ENCODE results near the gene NGF.
"Not testable (repeated sequence)": the region's sequence is repeated elsewhere in the genome, so short reads cannot be mapped to it uniquely, and the experiment has no call there.

Gene NGF

DNA sequence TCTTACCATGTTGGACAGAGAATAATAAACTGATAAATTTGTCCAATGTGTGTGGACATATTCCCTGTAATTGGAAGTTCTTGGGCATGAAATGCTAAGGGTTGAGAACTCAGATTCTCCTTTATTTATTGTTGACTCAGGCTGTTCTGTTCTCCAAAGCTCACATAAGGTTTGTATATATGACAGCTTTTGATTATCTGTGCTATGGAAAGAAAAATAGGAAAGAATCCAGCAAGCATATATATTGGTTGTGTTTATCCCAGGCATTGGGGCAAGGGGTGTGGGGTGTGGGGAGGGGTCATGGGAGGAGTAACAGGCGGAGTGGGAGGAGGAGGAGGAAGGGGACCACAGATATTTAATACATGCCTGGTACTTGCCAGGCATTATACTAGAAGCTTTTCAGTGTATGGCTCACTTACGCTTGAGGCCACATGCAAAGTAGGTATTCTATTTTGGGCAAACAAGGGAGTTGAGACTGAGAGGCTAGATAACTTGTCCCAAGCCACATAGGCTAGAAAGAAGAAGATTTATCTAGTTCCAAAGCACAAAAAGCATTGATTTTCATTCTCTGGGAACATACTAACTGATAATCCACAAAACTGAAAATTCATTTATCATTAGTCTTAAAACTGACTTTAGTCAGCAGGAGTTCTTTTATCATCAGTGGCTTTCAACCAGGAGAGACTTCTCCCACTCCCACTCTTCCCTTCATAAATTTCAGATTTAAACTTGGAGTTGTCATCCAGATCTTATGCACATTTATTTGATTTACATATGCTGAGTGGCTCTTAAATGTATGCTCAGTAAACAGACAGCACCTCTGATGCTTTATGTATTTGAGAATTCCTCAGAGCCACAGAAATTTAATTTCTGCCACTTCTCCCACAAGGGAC is 27.2 kb downstream of the NGF start:
- no peak for DNase-seq (ENCODE audit: low read depth, low spot score)

DNA sequence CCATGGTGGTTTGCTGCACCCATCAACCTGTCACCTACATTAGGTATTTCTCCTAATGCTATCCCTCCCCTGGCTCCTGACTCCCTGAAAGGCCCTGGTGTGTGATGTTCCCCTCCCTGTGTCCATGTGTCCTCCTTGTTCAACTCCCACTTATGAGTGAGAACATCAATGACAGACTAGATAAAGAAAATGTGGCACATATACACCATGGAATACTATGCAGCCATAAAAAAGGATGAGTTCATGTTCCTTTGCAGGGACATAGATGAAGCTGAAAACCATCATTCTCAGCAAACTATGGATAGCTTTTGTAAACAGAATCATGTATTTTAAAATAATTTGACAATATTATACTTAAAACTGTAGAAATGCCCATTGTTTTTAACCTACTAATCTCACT is 28.5 kb downstream of the NGF start:
- DNase-seq (ENCODE audit: low read depth, low spot score), result not testable (repeated sequence)

DNA sequence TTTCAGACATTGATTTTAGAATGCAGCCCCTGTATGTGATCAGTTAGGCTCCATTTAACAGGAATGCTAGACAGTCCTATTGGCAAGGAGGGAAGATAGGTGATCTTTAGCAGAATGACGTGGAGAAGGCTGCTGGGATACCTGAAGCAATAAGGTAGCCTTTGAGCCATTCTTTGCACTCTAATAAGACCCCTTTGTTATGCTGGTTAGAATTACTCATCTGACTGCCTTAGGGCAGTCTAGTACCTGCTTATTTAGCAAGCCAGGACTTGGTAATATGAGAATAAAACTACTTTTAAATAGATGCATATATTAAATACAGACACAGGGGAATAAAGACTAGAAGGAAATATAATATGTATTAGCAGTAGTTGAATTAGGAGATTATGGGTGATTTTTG is 29.1 kb downstream of the NGF start:
- DNase-seq (ENCODE audit: low read depth, low spot score), result no peak

DNA sequence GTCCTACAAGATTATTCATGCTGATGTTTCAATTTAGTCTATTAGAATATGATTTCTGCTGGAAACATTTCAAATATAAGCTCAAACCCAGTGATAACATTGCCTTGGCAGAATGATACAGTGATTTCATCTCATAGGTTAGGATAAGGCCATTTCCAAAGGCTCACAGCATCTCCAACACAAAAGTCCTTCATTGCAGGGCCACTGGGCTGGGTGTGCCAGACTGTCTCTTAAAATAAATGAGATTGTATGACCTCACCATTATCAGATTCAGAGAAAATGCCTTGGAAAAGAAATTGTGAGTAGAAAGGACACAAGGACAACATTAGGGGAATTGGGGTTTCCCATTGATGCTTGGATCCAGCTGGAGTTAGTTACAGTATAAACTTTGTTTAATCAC is 30.4 kb downstream of the NGF start:
- DNase-seq (ENCODE audit: low read depth, low spot score), result no peak

DNA sequence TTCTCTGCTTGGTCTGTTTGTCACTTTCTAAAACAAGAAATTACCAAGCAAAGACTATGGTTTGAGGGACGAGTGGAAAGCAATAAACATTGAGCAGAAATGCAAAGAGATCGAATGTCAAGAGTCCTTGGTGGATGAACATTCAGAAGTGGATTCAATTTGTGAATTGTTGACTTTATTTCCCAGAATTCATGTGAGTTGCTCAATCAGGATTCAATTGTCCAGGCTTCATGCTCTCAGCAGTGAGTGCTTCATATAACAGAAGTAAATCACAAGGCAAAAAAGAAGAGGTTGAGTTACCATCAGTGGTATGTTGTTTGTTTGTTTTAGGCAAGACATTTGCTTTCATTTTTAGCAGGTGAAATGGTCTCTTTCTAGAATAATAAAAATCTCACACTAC is 31.9 kb downstream of the NGF start:
- DNase-seq (ENCODE audit: low read depth, low spot score), result no peak

DNA sequence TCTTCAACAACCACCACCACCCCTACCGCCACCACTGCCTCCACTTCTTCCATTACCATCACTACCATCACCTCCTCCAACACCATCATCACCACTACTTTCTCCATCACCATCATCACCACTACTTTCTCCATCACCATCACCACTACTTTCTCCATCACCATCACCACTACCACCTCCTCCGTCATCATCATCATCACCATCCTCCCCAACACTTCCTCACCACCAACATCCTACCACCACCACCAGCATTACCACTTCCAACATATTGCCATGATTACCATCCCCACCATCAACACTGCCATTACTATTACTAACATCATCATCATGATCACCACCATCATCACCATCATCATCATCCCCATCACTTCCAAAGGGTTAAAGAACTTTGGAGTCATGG is 34.7 kb downstream of the NGF start:
- no peak for DNase-seq (ENCODE audit: low read depth, low spot score)

DNA sequence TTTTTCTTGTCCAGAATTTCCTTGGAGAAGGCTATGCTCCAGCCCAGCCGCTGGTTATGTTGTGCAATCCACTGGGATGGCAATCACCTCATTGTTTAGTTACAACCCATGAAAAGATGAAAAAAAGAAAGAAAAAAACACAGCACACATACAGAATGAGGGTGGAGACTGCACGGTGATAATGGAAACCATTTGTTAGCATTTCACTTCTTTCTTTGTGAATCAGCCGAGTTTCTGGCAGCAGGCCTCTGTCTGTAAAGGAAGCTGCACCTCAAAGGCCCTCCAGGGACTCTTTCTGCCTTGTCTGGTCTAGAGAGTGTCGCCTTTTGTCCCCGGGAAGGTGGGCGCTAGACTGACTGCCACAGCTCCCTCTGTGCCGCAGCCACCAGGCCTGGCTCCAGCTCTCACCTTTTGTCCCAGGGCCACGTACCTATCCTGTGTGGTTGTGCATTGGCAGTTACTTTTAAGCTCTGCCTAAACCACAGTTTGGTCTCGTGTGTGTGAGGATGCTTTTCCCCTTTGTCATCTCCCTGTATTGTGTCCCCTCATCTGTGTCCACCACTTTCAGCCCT is 35.6 kb downstream of the NGF start:
- peak; percentile 61 for DNase-seq (ENCODE audit: low read depth, low spot score)

DNA sequence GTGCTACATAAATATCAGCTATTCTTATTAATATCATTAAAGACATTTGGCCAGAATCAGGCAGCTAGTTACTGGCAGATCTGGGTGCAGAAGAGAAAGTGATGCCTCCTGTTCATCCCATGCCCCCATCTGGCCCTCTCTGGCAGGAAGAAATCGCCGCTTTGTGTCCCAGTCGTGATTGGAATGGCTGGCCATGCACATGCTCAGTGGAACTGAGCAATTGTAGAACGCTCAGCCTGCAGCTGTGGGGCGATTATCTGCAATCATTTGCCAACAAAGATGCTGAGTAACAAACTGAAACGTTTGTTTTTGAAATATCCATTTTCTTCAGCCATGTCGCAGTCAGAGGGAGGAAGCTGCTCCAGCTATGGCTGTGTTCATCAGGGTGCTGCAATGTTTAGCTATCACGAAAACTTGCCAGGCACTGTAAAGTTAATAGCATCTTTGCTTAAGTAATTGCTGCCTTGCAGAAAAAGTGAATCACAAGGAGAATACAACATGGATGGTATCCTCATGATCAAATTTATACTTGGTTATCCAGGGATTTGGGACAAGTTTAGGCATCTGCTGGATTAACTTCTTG is 36.5 kb downstream of the NGF start:
- no peak for DNase-seq (ENCODE audit: low read depth, low spot score)

DNA sequence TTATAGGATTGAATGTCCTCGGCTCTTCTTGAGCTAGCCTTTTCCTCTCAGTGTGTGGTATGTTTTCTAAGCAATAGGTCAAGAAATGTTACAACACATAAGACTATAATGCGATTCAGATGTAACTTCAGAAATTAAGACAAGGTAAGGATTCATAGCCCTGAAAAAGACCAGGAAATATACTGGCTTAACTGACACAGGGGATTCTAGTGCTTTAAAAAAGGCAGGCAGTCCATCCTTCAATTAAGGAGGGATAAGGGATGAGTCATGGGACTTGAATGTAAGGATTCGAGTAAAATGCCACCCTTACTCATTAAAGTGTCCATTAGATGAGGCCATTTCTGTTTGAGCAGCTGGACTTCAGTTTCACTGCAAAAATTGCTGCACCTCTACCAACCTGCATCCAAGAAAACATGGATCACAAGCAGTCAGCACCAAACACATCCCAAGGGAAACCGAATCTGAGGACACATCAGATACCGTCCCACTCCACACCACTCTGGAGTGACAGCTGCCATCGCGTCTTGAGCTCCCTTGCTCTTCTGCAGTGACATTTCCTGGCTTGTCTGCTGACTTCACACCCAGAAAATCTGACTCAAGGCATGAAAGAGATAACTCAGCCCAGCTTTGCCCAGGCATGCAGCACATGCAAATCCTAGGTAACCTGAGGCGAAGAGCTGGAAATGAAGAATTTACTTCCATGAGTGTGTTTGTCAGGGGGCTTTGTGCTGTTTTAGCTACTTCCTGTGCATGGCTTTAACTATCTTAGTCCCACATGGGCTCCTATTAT is 37.8 kb downstream of the NGF start:
- peak; percentile 29 for DNase-seq (ENCODE audit: low read depth, low spot score)

DNA sequence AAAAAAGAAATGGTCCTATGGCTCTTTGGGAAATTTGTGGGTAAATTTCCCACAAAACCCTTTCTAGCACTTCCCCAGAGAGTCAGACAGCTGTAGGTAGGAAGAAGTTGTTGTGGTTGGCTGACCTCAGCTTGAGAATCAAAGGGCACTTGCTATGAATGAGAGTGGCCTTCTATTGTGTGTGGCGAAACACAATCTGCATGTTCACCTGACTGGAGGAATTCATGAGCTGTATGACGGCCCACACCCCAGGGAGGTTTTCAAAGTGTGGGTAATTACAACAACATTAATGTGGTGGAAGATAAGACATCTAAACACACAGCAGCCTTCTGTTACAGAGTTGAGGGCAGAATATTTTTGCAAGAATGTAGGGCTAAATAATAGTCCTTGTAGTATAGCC is 38.8 kb downstream of the NGF start:
- peak; percentile 61 for DNase-seq (ENCODE audit: low read depth, low spot score)

DNA sequence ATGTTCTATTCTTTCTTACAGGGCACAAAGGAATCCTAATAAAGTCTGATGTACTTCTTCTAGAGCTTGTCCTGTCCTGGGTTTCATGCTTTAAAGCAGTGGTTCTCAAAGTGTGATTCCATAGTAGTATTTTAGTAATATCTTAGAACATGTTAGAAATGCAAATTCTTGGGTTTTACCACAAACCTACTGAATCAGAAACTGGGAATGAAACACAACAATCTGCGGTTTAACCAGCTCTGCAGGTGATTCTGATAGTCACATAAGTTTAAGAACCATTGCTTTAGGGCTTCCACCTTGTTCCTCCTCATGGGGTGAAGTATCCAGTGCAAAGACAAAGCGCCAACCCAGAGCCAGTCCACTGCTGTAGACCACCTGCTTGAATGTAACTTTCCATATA is 41.1 kb downstream of the NGF start:
- peak; percentile 74 for DNase-seq (ENCODE audit: low read depth, low spot score)

DNA sequence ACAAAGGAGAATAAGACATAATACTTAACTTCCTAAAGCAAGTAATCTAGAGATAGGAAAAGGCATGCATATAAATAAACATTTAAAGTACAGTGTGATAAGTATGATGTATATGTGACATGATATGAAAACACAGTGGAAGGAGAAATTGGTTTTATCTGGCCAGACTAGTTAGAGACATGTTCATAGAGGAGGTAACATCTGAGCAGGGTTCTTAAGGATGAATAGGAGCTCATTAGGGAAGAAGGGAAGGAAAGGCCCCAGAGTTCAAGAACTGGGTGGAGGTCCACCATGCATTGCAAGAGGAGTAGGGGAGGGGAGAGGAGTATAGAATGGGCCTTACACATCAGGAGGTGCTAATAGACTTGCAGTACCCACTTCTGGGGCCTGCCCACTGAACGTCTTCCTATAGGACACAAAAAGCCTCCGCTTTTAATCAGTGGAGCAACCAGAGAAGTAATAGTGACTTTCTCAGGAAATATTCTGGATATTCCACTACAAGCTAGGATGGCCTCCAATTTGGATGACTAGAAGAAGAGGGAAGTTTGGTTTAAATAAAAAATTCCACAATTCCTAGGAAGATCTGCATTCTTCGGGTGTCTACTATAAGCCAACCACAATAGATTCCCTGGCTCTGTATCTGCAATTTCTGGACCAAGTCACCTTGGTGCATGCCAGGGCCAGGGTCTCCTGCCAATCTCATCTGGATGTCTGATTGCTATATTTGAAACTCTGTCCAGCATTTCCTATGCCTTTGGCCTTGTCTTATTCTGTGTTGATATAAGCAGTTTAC is 41.9 kb downstream of the NGF start:
- DNase-seq (ENCODE audit: low read depth, low spot score), result peak; percentile 46

DNA sequence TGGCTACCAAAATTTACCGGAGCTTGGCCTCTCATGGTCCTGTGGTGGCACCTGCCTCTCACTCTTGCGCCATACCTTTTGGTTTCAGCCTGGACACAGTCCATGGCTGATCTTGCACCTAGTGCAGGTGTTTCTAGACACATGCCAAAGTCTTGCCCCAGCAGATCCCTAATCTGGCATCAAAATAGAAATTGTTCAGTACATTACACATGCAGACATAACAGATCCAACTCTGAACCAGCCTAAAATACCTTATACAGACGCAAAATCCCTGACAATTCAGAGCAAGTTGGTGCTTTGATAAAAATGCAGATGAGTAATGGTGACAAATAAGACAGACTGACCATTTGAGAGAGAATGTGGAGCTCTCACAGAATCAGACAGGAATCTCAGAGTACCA is 44.1 kb downstream of the NGF start:
- DNase-seq (ENCODE audit: low read depth, low spot score), result no peak

DNA sequence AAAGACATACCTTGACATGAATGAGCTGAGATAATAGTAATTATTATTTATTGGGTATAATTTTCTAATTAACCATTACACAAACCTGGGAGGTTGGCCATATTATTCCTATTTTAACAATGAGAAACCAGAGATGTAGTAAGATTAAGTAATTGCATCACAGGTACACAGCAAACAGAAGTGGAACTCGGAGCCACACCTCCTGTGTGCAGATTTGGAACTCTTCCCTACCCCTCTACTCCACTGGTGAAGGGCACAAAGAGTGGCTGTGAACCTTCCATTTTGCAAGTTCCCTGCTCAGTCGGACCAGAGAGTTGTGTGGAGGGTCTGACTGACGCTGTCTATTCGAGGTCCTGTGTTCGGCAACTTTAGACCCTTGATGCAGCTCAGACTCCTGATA is 45.0 kb downstream of the NGF start:
- no peak for DNase-seq (ENCODE audit: low read depth, low spot score)

DNA sequence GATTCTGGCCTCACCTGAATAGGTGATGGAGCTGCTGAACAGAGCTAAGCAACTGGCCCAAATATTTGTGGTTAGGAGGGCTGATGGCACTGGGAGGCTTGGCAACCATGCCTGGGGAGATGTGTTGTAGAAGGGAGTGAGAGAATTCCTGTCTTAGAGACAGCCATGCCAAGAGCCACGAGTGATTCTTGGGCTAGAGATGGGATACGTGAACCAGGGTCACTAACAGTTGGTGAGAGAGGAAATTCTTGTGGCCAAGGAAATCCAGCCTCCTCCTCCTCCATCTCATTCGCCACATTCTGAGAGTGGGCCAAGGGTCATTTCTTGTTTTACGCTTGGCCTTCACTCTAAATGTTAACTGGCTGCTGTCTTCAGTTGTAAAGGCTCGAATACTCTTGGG is 46.3 kb downstream of the NGF start:
- peak; percentile 41 for DNase-seq (ENCODE audit: low read depth, low spot score)

DNA sequence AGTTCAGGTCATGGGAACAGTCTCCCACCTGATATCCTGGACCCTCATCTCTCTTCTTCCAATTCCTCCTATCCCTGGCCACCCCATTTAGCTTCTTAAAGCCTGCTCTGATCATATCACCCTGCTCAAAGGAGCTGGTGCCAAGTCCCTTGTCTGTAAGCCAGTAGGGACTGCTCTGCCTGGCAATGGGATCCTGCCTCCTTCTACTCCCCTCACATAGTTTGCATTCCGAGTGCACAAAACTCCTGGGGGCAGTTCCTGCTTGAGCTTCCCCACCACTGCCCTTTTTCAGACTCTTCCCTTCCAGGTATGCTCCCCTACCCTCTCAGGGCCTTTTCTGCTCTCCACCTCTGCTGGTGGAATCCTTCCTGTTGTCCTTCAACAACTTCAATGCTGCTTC is 48.1 kb downstream of the NGF start:
- no peak for DNase-seq (ENCODE audit: low read depth, low spot score)

DNA sequence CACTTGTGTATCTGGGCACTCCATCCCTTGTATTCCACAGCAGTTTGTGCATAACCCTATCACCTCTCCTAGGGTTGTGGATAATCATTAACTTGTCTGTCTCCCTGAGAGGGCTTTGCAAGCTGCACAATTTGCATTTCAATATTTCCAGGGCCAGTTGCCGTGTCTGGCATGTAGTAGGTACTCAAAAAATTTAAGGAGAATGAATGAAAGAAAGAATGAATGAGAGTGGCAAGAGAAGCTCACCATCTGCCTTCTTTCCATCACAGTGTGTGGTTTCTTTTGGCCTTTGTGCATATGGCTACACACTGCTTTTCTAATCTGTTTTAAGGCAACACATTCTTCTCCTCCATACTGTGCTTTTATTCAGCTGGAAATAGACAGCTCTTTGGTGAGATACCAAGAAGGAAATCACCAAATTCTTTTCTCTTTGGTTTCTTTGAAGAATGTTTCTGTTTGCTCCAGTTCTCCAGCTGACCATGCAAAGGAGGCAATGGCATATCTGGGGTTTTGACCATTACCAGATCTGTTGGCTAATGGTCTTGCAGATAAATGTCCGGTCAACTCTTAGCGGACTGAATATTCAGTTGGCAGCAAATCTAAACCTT is 49.4 kb downstream of the NGF start:
- DNase-seq (ENCODE audit: low read depth, low spot score), result peak; percentile 30

DNA sequence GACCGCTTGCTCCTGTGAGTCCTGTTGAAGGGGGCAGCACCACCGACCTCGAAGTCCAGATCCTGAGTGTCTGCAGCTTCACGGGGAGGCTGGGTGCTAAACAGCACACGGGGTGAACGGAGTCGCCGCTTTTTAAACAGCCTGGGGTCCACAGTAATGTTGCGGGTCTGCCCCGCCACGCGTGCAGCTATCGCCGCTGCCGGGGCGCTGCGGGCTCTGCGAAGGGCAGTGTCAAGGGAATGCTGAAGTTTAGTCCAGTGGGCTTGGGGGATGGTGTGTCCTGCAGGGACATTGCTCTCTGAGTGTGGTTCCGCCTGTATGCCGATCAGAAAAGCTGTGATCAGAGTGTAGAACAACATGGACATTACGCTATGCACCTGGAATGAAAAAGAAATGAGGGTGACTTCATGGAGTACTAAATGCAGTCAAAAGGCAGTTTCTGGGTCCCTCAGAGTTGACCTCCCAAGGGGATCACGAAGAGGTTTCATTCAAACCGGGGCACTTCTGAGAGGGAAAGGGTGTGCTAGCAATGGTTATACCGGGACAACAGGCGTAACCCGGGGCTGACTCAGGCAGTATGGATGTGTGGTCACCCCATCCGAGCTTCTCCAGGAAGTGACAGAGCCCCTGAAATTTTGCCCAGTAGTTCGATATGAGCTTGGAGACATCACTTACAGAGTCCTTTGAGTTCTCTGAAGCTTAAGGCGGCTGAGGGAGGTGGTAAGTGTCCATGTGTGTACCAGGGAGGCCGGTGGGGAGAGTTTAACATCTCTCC is 51.4 kb downstream of the NGF start:
- no peak for DNase-seq (ENCODE audit: low read depth, low spot score)

DNA sequence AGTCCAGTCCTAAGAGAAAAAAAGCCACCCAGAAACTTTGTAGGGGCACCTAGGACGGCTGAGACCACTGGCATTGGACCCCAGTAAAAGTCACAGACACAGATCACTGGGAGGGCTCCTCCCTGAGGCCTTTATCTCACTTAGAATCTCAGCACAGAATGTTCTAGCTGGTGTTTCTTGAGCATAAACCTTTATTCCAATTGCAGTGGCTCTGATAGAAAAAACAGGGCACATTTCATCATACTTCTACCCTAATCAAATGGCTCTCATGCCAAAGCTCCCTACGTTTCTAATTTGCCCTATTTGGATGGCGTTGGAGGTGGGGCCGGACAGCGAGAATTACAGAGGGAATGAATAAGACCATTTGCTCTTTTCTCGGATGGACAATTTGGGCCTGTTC is 53.8 kb downstream of the NGF start:
- DNase-seq (ENCODE audit: low read depth, low spot score), result no peak

DNA sequence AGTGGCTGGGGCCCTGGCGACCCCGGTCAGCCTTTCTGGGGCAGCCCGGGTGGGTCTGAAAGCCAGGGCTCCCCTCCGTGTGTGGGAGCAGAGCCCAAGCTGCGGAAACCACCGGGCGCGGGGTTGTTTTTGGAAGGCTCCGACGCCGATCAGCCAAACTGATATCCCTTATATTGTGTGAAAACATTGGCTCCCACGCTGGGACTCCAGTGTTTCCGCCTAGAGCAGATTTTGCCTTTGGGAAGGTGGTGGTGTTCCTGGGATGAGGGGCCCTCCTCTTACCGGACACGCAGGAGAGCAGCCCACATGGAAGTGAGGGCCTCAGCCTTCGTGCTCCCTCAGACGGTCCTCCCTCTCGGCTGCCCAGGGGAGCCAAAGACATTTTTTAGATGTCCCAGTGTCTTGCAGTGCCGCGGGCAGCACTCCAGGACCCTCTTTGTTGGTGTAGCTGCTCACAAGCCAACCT is 54.3 kb downstream of the NGF start:
- no peak for DNase-seq (ENCODE audit: low read depth, low spot score)
